Ovary (tissue), 9 donors: ENCODE data around the gene ARHGEF19. TPM values are rescaled to one million over a fixed set of nuclear protein-coding genes. Genes with fewer than 3 reads are reported as not detected.

Source experiments
- DNase-seq, 5 donors: peaks; one replicate each; pipeline ENCODE4 v3.0.0-alpha.2; 2019 to 2020
- H3K27ac ChIP-seq, 2 donors: fragments of 200-600 bp; one replicate each; pipeline versions ENCODE4 v1.5.1 to v1.8.0; 2019 to 2022
- H3K27me3 ChIP-seq: fragments of 200-600 bp; one replicate; pipeline ENCODE4 v1.8.0; 2022
- H3K36me3 ChIP-seq: fragments of 200-600 bp; sonication (generic); one replicate; pipeline ENCODE4 v1.5.1; 2019
- H3K4me1 ChIP-seq: one replicate; pipeline ENCODE4 v1.8.1; 2013; ENCODE audit warnings: mild to moderate bottlenecking, moderate library complexity; ENCODE audit not compliant: insufficient read depth
- H3K4me3 ChIP-seq: fragments of 200-600 bp; sonication (generic); one replicate; pipeline ENCODE4 v1.5.1; 2017
- H3K9me3 ChIP-seq, 2 donors: fragments of 200-600 bp in 1 of 2; sonication (generic) in 1 of 2; one replicate each; pipeline versions ENCODE4 v1.5.1 to v1.8.1; 2013 to 2019; ENCODE audit warnings: mild to moderate bottlenecking in 1 of 2, moderate library complexity in 1 of 2
- EP300 ChIP-seq: sonication (generic); formaldehyde crosslinking; IDR thresholded peaks from one replicate; pipeline ENCODE4 v1.6.1; 2017; ENCODE audit warnings: antibody characterized with exemption
- POLR2A ChIP-seq: fragments of 450-650 bp; IDR thresholded peaks from one replicate; pipeline ENCODE4 v1.6.1; 2017; ENCODE audit warnings: antibody characterized with exemption, mild to moderate bottlenecking, moderate library complexity
- WGBS, 3 donors: extraction: QIAGEN DNeasy Blood & Tissue Kit in 1 of 3; methylation state at CpG; one replicate each; pipeline versions ENCODE4 v1.1.5 to v1.1.7; 2013 to 2017; 5-methylcytosine and 5-hydroxymethylcytosine counted together
- intact Hi-C, 4 donors: fragments of 100-400 bp; cut with DNase I; formaldehyde crosslinking; loops; one replicate each; pipeline versions ENCODE4 v1.11.0 to v1.15.1; 2022 to 2023
- polyA plus RNA-seq, 2 donors: library from polyadenylated mRNA; stranded (reverse); fragments of 200-250 nt in 1 of 2; fragments of 350-450 nt in 1 of 2; fragmentation: Illumina TruSeq in 1 of 2; extraction: RNeasy Lipid Tissue Mini Kit (QIAGEN cat#74804) in 1 of 2; gene quantifications; one replicate each; pipeline ENCODE4 v1.2.3, GENCODE V29; 2013 to 2014
- total RNA-seq, 7 donors: library from RNA; depleted of rRNA in 2 of 7; stranded (reverse); fragments of >200 nt in 2 of 7; fragmentation: NEBNext Ultra II Directional in 3 of 7; extraction: Animal tissue kit (Norgen Biotek cat#: 25700) in 3 of 7; gene quantifications; one replicate each; pipeline versions ENCODE4 v1.1.0 to v1.2.4, GENCODE V29; 2016 to 2023
- TF ChIP-seq, protein P1 (sequence below), 3 donors: fragments of 450-650 bp in 2 of 3; fragments of 200-600 bp in 1 of 3; IDR thresholded peaks; one replicate each; pipeline versions ENCODE4 v1.5.1 to v1.8.0; 2016 to 2022; ENCODE audit warnings: antibody characterized with exemption in 3 of 3, mild to moderate bottlenecking in 1 of 3
- donor health status: DM: no; HTN: no; CAD: no; lungs with moderate emphysema.
- donor health status: DM: no; HTN: no; CAD: no.
- donor health status: Bipolar disorder and iron deficiency.
- donor health status: DM: yes; HTN: yes; CAD: no.
- donor health status: DM: no; HTN: no; CAD: no.
- donor health status: DM: yes; HTN: yes; CAD: no.

ARHGEF19 gene
- total and polyA plus RNA-seq, 9 donors, result 2.3 to 30.4 (median 14.6) TPM

DNA sequence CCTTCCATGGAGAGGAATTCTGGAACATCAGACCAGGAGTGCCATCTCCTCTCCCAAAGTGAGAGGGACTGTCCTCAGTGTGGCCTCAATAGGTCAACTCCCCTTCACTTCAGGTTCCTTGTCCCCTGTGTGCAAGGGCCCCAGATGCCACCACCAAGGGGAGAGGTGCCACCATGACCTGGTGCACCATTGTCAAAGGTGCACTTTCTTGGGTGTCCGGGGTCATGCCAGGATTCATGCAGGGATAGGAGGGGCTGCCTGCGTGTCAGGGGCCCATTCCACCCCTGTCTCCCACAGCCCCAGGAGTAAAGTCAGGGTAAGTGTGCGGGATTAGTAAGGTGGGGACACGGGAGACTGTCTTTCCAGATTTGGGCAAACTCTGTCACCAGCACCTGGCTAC lies 35.1 kb downstream of the ARHGEF19 start:
- no peaks in the 10 kb centered on the region for H3K9me3 ChIP-seq
- peak overlapping the region in 1 of 2 donors; percentile 81 for H3K27ac ChIP-seq
- 95 to 100% (median 97%) methylated on average over 4 of the region's 4 CpGs for WGBS, 3 donors
- no peak for DNase-seq
- H3K27me3 ChIP-seq, result no peaks in the 10 kb centered on the region
- intact Hi-C loops, result loop anchor here in 2 of 4 donors (5.0 kb wide), 2 partner anchors 35 to 655 kb away; partner anchors contain the start of gene CASP9 (in 1 of the 2)
- no peaks in the 10 kb centered on the region for H3K36me3 ChIP-seq
- TF ChIP-seq EP300 (no peak), POLR2A (no peak)
- TF ChIP-seq, protein P1, sequence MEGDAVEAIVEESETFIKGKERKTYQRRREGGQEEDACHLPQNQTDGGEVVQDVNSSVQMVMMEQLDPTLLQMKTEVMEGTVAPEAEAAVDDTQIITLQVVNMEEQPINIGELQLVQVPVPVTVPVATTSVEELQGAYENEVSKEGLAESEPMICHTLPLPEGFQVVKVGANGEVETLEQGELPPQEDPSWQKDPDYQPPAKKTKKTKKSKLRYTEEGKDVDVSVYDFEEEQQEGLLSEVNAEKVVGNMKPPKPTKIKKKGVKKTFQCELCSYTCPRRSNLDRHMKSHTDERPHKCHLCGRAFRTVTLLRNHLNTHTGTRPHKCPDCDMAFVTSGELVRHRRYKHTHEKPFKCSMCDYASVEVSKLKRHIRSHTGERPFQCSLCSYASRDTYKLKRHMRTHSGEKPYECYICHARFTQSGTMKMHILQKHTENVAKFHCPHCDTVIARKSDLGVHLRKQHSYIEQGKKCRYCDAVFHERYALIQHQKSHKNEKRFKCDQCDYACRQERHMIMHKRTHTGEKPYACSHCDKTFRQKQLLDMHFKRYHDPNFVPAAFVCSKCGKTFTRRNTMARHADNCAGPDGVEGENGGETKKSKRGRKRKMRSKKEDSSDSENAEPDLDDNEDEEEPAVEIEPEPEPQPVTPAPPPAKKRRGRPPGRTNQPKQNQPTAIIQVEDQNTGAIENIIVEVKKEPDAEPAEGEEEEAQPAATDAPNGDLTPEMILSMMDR (IDR thresholded peaks at IDR 0.05), result no peak
- H3K4me1 ChIP-seq, result peaks cover 23% of the 10 kb centered on the region
- no peak overlapping the region for H3K4me3 ChIP-seq

- Histone ChIP-seq H3K27ac (peak overlapping the region; percentile 59 to 81), H3K4me3 (no peak overlapping the region), H3K9me3 (no peaks in the 10 kb centered on the region), H3K36me3 (no peaks in the 10 kb centered on the region), H3K27me3 (no peaks in the 10 kb centered on the region), H3K4me1 (peaks cover 19% of the 10 kb centered on the region)
- DNase-seq, result peak in 1 of 5 donors; percentile 19
- no peak for TF ChIP-seq EP300
- TF ChIP-seq, protein P1 (IDR thresholded peaks at IDR 0.05), result no peak
- no peak for TF ChIP-seq POLR2A
- WGBS, 3 donors, result 34 to 52% (median 50%) methylated on average over 7 of the region's 7 CpGs
- intact Hi-C loops, result loop anchor here in 2 of 4 donors (5.0 kb wide), 2 partner anchors 34 to 654 kb away; partner anchors contain the start of gene CASP9 (in 1 of the 2)
Observed at GRCh38 chr1:16176653-16177052, 35.8 kb downstream of the ARHGEF19 start.

GRCh38 chr1:16175610-16176553 lies 36.6 kb downstream of the ARHGEF19 start:
- intact Hi-C loops, result loop anchor here in 2 of 4 donors (5.0 kb wide), 2 partner anchors 34 to 654 kb away; partner anchors contain the start of gene CASP9 (in 1 of the 2)
- 9 to 12% (median 9%) methylated on average over 21 to 24 of the region's 24 CpGs for WGBS, 3 donors
- no peaks in the 10 kb centered on the region for H3K36me3 ChIP-seq
- no peaks in the 10 kb centered on the region for H3K9me3 ChIP-seq
- H3K4me1 ChIP-seq, result peaks cover 11% of the 10 kb centered on the region
- TF ChIP-seq EP300, result no peak
- TF ChIP-seq, protein P1 (IDR thresholded peaks at IDR 0.05), result no peak
- TF ChIP-seq POLR2A, result no peak
- peak; percentile 90 to 94 (median 94) for DNase-seq
- no peak overlapping the region for H3K4me3 ChIP-seq
- H3K27ac ChIP-seq, result peak overlapping the region; percentile 59 to 81
- no peaks in the 10 kb centered on the region for H3K27me3 ChIP-seq

GRCh38 chr1:16174886-16175598 lies 37.4 kb downstream of the ARHGEF19 start:
- peak in 1 of 5 donors; percentile 18 for DNase-seq
- no peaks in the 10 kb centered on the region for H3K36me3 ChIP-seq
- peak overlapping the region; percentile 59 to 81 for H3K27ac ChIP-seq
- H3K27me3 ChIP-seq, result no peaks in the 10 kb centered on the region
- H3K9me3 ChIP-seq, result no peaks in the 10 kb centered on the region
- 65 to 77% (median 70%) methylated on average over 22 of the region's 22 CpGs for WGBS, 3 donors
- H3K4me3 ChIP-seq, result no peak overlapping the region
- intact Hi-C loops, result loop anchor here in 2 of 4 donors (5.0 kb wide), 2 partner anchors 33 to 653 kb away; partner anchors contain the start of gene CASP9 (in 1 of the 2)
- TF ChIP-seq POLR2A (no peak), EP300 (no peak)
- TF ChIP-seq, protein P1 (IDR thresholded peaks at IDR 0.05), result no peak
- peaks cover 9% of the 10 kb centered on the region for H3K4me1 ChIP-seq
